Erythroblast (primary cell): Measurements from ENCODE around the gene TSPO.

Source experiments
- GATA1 ChIP-seq: IDR thresholded peaks from 2 replicates; pipeline ENCODE4 v1.6.1; 2011; ENCODE audit warnings: low read depth, mild to moderate bottlenecking, control low read depth, low read length, moderate library complexity
- POLR2A ChIP-seq: IDR thresholded peaks from 2 replicates; pipeline ENCODE4 v1.6.1; 2011; ENCODE audit warnings: mild to moderate bottlenecking, low read length

DNA sequence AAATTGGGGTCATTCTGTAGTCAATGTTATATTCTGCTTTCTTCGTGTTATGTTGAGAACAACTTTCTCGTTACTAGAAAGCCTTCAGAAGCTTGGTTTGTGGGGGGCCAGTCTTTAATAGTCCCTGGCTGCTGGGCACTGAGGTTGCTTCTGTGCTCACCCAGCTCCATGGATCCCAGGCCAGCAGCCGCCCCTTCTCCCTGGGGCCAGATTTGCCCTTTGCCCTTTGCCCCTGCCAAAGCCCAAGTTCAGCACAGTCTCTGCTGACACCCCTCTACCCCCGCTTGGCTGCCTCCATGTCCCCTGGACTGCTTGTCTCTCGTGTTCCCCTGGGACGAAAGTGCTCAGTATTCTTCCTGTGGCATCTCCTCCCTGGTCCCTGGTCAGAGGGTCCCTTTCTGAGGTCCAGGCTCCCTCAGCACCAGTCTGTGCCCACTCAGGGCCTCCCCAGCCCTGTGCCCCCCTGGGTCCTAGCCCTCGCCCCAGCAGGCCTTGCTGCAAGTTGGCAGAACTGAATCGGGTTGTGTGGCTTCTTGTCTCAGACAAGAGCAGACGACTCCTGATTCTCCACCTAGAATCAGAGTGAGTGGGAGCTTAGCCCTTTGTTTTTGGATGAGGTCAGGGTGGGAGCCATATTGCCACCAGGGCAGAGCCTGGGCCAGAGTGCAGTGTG is 6.7 kb downstream of the TSPO start:
- TF ChIP-seq POLR2A (no peak), GATA1 (no peak)
